M059J (cell line): ENCODE results near the gene DCAF16. TPM values are rescaled to one million over a fixed set of nuclear protein-coding genes. Genes with fewer than 3 reads are reported as not detected.

Source experiments
- total RNA-seq: library from RNA; depleted of rRNA; stranded (reverse); fragments of >200 nt; shearing (Covaris generic); gene quantifications from 2 replicates; pipeline ENCODE4 v1.2.3, GENCODE V29; 2014; rRNA removed

The DCAF16 gene
- total RNA-seq, 1 experiment from 2014 or later, result 31.4 TPM

Other genes with a start within 250 kb of the DCAF16 start
- 279 and 291 TPM in 2 replicates for gene LAP3, start 233.6 kb downstream of the DCAF16 start, total RNA-seq
- 4.9 and 11.1 TPM in 2 replicates for gene MED28, start 196.1 kb downstream of the DCAF16 start, total RNA-seq
- gene FAM184B, start 29.1 kb downstream of the DCAF16 start, total RNA-seq, result 0.02 TPM in 1 of 2 replicates, not detected in the other
- gene NCAPG, start 222 bp upstream of the DCAF16 start, total RNA-seq, result 51.7 and 71.8 TPM in 2 replicates
- gene LCORL, start 211.0 kb upstream of the DCAF16 start, total RNA-seq, result 19.6 and 23.3 TPM in 2 replicates